Measurements from ENCODE around the gene RPIA.

RPIA gene

GRCh38 chr2:88680916-88681315 lies 10.6 kb upstream of the RPIA start:
- FAIRE-seq: no peak

GRCh38 chr2:88683160-88684021 lies 8.1 kb upstream of the RPIA start:
- FAIRE-seq: no peak

More at GRCh38 chr2:88680916-88681315, 10.6 kb upstream of the RPIA start:
- no peak for TF ChIP-seq POLR2AphosphoS5 (IDR thresholded peaks at IDR 0.05; ENCODE audit: low read depth, low read length)
- TF ChIP-seq PAX5 (IDR thresholded peaks at IDR 0.05; ENCODE audit: insufficient read depth, low read length, severe bottlenecking): no peak
- no peak for TF ChIP-seq TAF1 (IDR thresholded peaks at IDR 0.05; ENCODE audit: low read depth, low read length)
- TF ChIP-seq POLR2A (IDR thresholded peaks at IDR 0.05; ENCODE audit: low read depth, low read length): no peak
- no peak for TF ChIP-seq POU2F2 (IDR thresholded peaks at IDR 0.05; ENCODE audit: low read depth, low read length)
- no peak for TF ChIP-seq SPI1 (IDR thresholded peaks at IDR 0.05; ENCODE audit: low read depth, low read length)
- DNase-seq (ENCODE audit: insufficient read length, low spot score): no peak

GRCh38 chr2:88684519-88684918 lies 7.0 kb upstream of the RPIA start:
- TF ChIP-seq TAF1 (IDR thresholded peaks at IDR 0.05; ENCODE audit: low read depth, low read length) (no peak), POLR2AphosphoS5 (IDR thresholded peaks at IDR 0.05; ENCODE audit: low read depth, low read length) (no peak), SPI1 (IDR thresholded peaks at IDR 0.05; ENCODE audit: low read depth, low read length) (no peak), PAX5 (IDR thresholded peaks at IDR 0.05; ENCODE audit: insufficient read depth, low read length, severe bottlenecking) (no peak), POLR2A (IDR thresholded peaks at IDR 0.05; ENCODE audit: low read depth, low read length) (no peak)

More at GRCh38 chr2:88683160-88684021, 8.1 kb upstream of the RPIA start:
- DNase-seq (ENCODE audit: insufficient read length, low spot score): no peak
- no peak for TF ChIP-seq POLR2A (IDR thresholded peaks at IDR 0.05; ENCODE audit: low read depth, low read length)
- TF ChIP-seq TAF1 (IDR thresholded peaks at IDR 0.05; ENCODE audit: low read depth, low read length): no peak
- no peak for TF ChIP-seq SPI1 (IDR thresholded peaks at IDR 0.05; ENCODE audit: low read depth, low read length)
- TF ChIP-seq PAX5 (IDR thresholded peaks at IDR 0.05; ENCODE audit: insufficient read depth, low read length, severe bottlenecking): no peak
- no peak for TF ChIP-seq POU2F2 (IDR thresholded peaks at IDR 0.05; ENCODE audit: low read depth, low read length)

GRCh38 chr2:88686320-88686719 lies 5.2 kb upstream of the RPIA start:
- DNase-seq (ENCODE audit: insufficient read length, low spot score) (no peak), FAIRE-seq (no peak)
- TF ChIP-seq POLR2A (IDR thresholded peaks at IDR 0.05; ENCODE audit: low read depth, low read length) (no peak), PAX5 (IDR thresholded peaks at IDR 0.05; ENCODE audit: insufficient read depth, low read length, severe bottlenecking) (no peak), POU2F2 (IDR thresholded peaks at IDR 0.05; ENCODE audit: low read depth, low read length) (no peak), SPI1 (IDR thresholded peaks at IDR 0.05; ENCODE audit: low read depth, low read length) (no peak), TAF1 (IDR thresholded peaks at IDR 0.05; ENCODE audit: low read depth, low read length) (no peak), POLR2AphosphoS5 (IDR thresholded peaks at IDR 0.05; ENCODE audit: low read depth, low read length) (no peak)

More at GRCh38 chr2:88684519-88684918, 7.0 kb upstream of the RPIA start:
- no peak for FAIRE-seq
- no peak for DNase-seq (ENCODE audit: insufficient read length, low spot score)

GRCh38 chr2:88687384-88687783 lies 4.1 kb upstream of the RPIA start:
- TF ChIP-seq SPI1 (IDR thresholded peaks at IDR 0.05; ENCODE audit: low read depth, low read length) (peak; percentile 79), POLR2A (IDR thresholded peaks at IDR 0.05; ENCODE audit: low read depth, low read length) (no peak)
- FAIRE-seq (no peak), DNase-seq (ENCODE audit: insufficient read length, low spot score) (no peak)

- no peak for DNase-seq (ENCODE audit: insufficient read length, low spot score)
- no peak for TF ChIP-seq POU2F2 (IDR thresholded peaks at IDR 0.05; ENCODE audit: low read depth, low read length)
- no peak for TF ChIP-seq PAX5 (IDR thresholded peaks at IDR 0.05; ENCODE audit: insufficient read depth, low read length, severe bottlenecking)
- no peak for TF ChIP-seq TAF1 (IDR thresholded peaks at IDR 0.05; ENCODE audit: low read depth, low read length)
- no peak for TF ChIP-seq SPI1 (IDR thresholded peaks at IDR 0.05; ENCODE audit: low read depth, low read length)
- no peak for TF ChIP-seq POLR2A (IDR thresholded peaks at IDR 0.05; ENCODE audit: low read depth, low read length)
- no peak for TF ChIP-seq POLR2AphosphoS5 (IDR thresholded peaks at IDR 0.05; ENCODE audit: low read depth, low read length)
- FAIRE-seq: no peak
Observed at GRCh38 chr2:88690591-88691338, 708 bp upstream of the RPIA start.

- FAIRE-seq (no peak), DNase-seq (ENCODE audit: insufficient read length, low spot score) (no peak)
- no peak for TF ChIP-seq POLR2AphosphoS5 (IDR thresholded peaks at IDR 0.05; ENCODE audit: low read depth, low read length)
- TF ChIP-seq POU2F2 (IDR thresholded peaks at IDR 0.05; ENCODE audit: low read depth, low read length): no peak
- TF ChIP-seq POLR2A (IDR thresholded peaks at IDR 0.05; ENCODE audit: low read depth, low read length): no peak
- no peak for TF ChIP-seq TAF1 (IDR thresholded peaks at IDR 0.05; ENCODE audit: low read depth, low read length)
- no peak for TF ChIP-seq PAX5 (IDR thresholded peaks at IDR 0.05; ENCODE audit: insufficient read depth, low read length, severe bottlenecking)
- no peak for TF ChIP-seq SPI1 (IDR thresholded peaks at IDR 0.05; ENCODE audit: low read depth, low read length)
Observed at GRCh38 chr2:88692187-88692586, 714 bp downstream of the RPIA start.

- no peak for TF ChIP-seq TAF1 (IDR thresholded peaks at IDR 0.05; ENCODE audit: low read depth, low read length)
- FAIRE-seq (no peak), DNase-seq (ENCODE audit: insufficient read length, low spot score) (no peak)
Observed at GRCh38 chr2:88693911-88694414, 2.5 kb downstream of the RPIA start.

- FAIRE-seq (no peak), DNase-seq (ENCODE audit: insufficient read length, low spot score) (no peak)
- TF ChIP-seq TAF1 (IDR thresholded peaks at IDR 0.05; ENCODE audit: low read depth, low read length) (no peak), SPI1 (IDR thresholded peaks at IDR 0.05; ENCODE audit: low read depth, low read length) (no peak), POU2F2 (IDR thresholded peaks at IDR 0.05; ENCODE audit: low read depth, low read length) (no peak), POLR2AphosphoS5 (IDR thresholded peaks at IDR 0.05; ENCODE audit: low read depth, low read length) (no peak), POLR2A (IDR thresholded peaks at IDR 0.05; ENCODE audit: low read depth, low read length) (no peak), PAX5 (IDR thresholded peaks at IDR 0.05; ENCODE audit: insufficient read depth, low read length, severe bottlenecking) (no peak)
Observed at GRCh38 chr2:88696611-88697010, 5.1 kb downstream of the RPIA start.

Measured in GM12891 (cell line).